Measurements from ENCODE around the gene MCF2L. TPM values are rescaled to one million over a fixed set of nuclear protein-coding genes. Genes with fewer than 3 reads are reported as not detected.
"Not testable (repeated sequence)": the region's sequence is repeated elsewhere in the genome, so short reads cannot be mapped to it uniquely, and the experiment has no call there.

MCF2L gene
- total RNA-seq, 1 donor from 2014 or later = 49.5 TPM

GRCh38 chr13:113111821-113112220, 142.8 kb downstream of the MCF2L start:
- intact Hi-C loops (cut with micrococcal nuclease); ATAC-seq: not testable (repeated sequence)
- DNase-seq = peak; percentile 9

GRCh38 chr13:113112475-113112874, 143.5 kb downstream of the MCF2L start:
- ATAC-seq; intact Hi-C loops (cut with micrococcal nuclease); DNase-seq: not testable (repeated sequence)

- no peak for DNase-seq
- intact Hi-C loops (cut with micrococcal nuclease) = no loop called here
- no peak for ATAC-seq
Measured at GRCh38 chr13:113112893-113113845, 144.2 kb downstream of the MCF2L start.

DNA sequence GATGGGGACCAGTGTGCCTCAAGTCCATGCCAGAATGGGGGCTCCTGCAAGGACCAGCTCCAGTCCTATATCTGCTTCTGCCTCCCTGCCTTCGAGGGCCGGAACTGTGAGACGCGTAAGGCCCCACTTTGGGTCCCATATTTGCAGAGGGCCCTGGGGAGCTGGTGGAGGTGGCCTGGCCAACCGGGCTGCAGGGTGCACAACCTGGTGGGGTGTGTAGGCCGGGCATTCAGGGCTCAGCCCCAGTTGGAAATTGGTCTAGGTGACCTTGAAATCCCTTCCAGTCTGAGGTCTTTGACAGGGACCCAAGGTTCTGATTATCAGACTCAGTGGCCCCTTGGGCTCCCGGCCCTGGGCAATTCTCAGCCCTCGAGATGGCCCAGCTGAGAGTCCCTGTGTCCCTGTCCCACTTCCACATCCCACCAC, 144.8 kb downstream of the MCF2L start:
- intact Hi-C loops (cut with micrococcal nuclease) = no loop called here
- DNase-seq (no peak), ATAC-seq (no peak)

DNA sequence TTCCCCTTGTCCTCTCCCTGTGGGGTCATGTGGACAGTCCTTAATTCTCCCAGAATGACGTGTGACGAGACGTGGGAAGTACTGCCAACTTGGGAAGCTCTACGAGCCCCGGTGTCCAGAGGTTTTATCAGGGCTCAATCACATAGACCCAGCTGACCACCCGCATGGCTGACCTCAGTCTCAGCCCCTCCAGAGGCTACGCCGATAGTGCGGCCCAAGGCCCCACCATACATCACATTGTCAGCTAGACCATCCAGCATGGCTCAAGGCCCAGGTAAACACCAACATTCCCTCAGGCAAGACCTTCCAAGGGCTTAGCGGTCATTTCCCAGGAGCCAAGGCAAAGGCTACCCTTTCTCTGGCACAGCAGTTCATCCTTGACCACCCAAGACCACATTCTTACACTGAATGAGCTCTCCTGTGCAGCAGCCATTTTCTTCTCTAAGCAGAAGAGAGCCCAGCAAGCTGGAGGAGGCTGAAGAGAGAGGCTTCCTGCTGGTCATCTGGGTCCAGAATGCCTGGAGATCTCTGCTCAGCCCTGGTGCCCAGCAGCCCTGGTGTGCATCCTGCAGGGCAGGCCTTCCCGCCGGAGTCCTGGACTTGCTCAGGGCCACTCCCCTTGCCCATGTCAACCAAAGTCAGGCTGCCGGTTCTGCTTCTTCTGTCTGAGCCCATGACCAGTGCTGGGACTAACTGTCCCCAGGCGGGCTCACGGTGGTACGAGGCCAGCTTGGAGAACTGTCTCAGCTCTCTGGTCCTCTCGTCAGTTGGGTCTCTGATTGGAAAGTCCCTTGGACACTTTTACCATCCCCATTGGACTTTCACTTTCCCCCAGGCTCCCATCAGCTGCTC, 145.7 kb downstream of the MCF2L start:
- intact Hi-C loops (cut with micrococcal nuclease) = no loop called here
- ATAC-seq (no peak), DNase-seq (no peak)

GRCh38 chr13:113115363-113116205, 146.6 kb downstream of the MCF2L start:
- no peak for DNase-seq
- intact Hi-C loops (cut with micrococcal nuclease) = no loop called here

GRCh38 chr13:113116206-113116800, 147.3 kb downstream of the MCF2L start:
- DNase-seq = no peak
- ATAC-seq = no peak
- intact Hi-C loops (cut with micrococcal nuclease) = no loop called here

More at GRCh38 chr13:113115363-113116205, 146.6 kb downstream of the MCF2L start:
- ATAC-seq = no peak

- DNase-seq (no peak), ATAC-seq (no peak)
- intact Hi-C loops (cut with micrococcal nuclease) = no loop called here
Measured at GRCh38 chr13:113116871-113117271, 147.9 kb downstream of the MCF2L start.

DNA sequence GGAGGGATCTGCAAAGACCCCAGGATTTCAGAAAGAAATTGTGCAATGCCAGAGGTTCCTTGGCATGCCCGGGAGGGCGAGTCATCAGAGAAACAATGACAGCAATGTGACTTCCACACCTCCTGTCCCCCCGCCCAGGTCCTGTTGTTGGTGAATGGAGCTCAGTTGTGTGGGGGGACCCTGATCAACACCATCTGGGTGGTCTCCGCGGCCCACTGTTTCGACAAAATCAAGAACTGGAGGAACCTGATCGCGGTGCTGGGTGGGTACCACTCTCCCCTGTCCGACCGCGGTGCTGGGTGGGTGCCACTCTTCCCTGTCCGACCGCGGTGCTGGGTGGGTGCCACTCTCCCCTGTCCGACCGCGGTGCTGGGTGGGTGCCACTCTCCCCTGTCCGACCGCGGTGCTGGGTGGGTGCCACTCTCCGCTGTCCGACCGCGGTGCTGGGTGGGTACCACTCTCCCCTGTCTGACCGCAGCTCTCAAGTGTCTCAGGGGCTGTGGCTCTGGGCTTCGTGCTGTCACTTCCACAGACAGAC, 148.4 kb downstream of the MCF2L start:
- intact Hi-C loops (cut with micrococcal nuclease) = no loop called here
- no peak for ATAC-seq
- DNase-seq = no peak

DNA sequence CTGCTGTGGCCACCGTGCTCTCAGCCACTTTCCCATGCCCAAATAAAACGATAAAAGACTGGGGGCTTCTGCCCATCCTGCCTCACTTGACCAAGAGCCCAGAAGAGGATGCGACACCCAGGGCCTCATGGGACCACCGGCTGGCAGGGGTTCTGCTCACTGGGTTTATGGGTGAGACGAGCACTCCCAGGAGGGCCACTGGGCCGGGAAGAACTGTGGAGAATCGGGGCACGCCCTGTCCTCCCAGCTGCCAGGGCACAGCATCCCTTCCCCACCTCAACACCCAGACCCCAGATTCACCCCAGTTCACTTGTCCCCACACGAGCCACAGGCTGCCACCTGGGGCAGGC, 148.9 kb downstream of the MCF2L start:
- intact Hi-C loops (cut with micrococcal nuclease) = no loop called here
- no peak for ATAC-seq
- DNase-seq = no peak

DNA sequence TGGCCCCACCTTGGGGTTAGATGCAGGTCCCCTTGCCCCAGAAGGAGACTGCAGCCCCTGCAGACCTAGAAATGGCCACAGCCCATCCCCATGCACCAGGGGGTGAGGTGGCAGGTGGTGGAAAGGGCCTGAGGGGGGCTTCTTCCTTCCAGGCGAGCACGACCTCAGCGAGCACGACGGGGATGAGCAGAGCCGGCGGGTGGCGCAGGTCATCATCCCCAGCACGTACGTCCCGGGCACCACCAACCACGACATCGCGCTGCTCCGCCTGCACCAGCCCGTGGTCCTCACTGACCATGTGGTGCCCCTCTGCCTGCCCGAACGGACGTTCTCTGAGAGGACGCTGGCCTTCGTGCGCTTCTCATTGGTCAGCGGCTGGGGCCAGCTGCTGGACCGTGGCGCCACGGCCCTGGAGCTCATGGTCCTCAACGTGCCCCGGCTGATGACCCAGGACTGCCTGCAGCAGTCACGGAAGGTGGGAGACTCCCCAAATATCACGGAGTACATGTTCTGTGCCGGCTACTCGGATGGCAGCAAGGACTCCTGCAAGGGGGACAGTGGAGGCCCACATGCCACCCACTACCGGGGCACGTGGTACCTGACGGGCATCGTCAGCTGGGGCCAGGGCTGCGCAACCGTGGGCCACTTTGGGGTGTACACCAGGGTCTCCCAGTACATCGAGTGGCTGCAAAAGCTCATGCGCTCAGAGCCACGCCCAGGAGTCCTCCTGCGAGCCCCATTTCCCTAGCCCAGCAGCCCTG, 149.4 kb downstream of the MCF2L start:
- ATAC-seq (no peak), DNase-seq (no peak)
- intact Hi-C loops (cut with micrococcal nuclease) = no loop called here

DNA sequence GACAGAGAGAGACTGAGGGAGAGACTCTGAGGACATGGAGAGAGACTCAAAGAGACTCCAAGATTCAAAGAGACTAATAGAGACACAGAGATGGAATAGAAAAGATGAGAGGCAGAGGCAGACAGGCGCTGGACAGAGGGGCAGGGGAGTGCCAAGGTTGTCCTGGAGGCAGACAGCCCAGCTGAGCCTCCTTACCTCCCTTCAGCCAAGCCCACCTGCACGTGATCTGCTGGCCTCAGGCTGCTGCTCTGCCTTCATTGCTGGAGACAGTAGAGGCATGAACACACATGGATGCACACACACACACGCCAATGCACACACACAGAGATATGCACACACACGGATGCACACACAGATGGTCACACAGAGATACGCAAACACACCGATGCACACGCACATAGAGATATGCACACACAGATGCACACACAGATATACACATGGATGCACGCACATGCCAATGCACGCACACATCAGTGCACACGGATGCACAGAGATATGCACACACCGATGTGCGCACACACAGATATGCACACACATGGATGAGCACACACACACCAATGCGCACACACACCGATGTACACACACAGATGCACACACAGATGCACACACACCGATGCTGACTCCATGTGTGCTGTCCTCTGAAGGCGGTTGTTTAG, 150.3 kb downstream of the MCF2L start:
- intact Hi-C loops (cut with micrococcal nuclease) = no loop called here
- ATAC-seq = no peak
- DNase-seq = no peak

- DNase-seq (no peak), ATAC-seq (no peak)
- intact Hi-C loops (cut with micrococcal nuclease) = no loop called here
Measured at GRCh38 chr13:113119822-113120189, 150.8 kb downstream of the MCF2L start.

DNA sequence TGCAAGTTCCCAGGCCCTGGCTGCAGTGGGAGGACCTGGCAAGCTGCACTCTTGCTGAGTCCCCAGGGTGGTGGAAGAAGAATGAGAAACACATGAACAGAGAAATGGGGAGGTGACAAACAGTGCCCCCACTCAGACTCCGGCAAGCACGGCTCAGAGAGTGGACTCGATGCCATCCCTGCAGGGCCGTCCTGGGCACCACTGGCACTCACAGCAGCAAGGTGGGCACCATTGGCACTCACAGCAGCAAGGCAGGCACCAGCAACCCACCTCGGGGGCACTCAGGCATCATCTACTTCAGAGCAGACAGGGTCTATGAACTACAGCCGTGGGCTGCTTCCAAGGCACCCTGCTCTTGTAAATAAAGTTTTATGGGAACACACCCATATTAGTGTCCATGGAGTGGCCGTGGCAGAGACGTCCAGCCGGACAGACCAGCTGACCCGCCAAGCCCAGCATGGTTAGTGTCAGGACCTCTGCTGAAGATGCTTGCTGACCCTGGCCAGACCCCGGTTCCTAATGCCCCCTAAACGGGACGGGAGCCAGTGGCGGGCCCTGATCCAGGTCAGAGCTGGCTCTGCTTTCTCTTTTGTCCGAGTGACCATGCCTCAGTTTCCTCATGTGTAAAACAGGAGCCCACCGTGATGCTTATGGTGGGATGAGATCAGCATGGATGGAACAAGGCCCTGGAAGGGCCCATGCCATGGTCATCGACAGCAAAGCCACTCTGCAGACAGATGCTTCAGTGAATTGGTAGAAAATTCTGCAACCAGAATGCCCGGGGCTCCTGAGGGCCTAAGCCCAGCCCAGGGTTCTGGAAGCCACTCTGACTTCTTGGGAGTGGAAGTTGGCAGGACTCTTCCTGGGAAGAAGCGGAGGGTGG, 151.5 kb downstream of the MCF2L start:
- intact Hi-C loops (cut with micrococcal nuclease) = no loop called here
- DNase-seq (no peak), ATAC-seq (no peak)

GRCh38 chr13:113121183-113121927, 152.3 kb downstream of the MCF2L start:
- intact Hi-C loops (cut with micrococcal nuclease) = no loop called here
- no peak for ATAC-seq
- DNase-seq = no peak

DNA sequence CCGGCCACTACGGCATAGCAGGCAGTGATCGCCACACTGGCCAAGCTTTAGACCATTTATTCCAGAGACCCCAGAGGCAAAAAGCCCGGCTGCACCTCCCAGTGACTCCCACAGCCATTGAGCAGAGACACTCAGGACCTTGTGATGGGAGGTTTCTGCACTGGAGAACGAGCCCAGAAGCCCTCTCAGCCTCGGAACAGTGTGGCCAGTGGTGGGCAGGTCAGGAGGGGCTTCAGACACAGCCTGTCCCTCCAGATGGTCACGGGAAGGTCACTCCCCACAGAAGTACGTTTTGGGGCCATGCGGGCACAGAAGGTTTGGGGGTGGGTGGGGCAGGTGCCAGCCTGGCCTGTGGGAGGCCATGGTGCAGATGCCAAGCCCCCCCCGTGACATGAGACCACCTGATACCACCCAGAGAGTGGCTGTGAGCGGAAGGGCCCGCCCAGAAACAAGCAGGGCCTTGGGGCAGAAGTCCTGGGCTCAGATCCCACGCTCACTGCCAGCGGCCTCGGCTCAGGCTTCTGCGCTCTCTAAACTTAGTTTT, 153.0 kb downstream of the MCF2L start:
- intact Hi-C loops (cut with micrococcal nuclease) = no loop called here
- ATAC-seq (peak; percentile 14), DNase-seq (no peak)
